Measurements from ENCODE around the gene PDCD1.
"Not testable (repeated sequence)": the region's sequence is repeated elsewhere in the genome, so short reads cannot be mapped to it uniquely, and the experiment has no call there.

The PDCD1 gene

DNA sequence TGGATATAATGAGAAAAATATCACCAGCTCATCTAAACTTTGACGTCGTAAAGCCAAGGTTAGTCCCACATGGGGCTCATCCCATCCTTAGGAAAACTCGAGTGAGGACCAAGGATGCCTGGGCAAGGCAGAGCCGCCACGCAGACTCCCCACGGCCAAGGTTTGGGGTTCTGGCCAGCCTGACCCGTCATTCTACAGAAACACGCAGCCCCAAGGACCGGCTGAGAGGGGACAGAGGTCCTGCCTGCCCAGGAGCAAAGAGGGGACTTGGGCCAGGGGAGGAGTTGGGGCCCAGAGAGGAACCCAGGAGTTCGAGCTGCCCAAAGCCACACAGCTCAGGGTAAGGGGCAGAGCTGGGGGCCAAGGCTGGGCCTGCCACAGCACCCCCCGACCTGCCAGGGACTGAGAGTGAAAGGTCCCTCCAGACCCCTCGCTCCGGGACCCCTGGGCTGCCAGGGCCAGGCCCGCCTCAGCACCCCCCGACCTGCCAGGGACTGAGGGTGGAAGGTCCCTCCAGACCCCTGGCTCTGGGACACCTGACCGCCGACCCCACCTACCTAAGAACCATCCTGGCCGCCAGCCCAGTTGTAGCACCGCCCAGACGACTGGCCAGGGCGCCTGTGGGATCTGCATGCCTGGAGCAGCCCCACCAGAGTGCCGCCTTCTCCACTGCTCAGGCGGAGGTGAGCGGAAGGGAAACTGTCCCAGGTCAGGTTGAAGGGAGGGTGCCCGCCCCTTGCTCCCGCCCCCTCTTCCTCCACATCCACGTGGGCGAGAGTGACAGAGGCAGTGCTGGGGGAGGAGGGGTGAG, at the start of gene PDCD1:
Gene PDCD1 (minus strand): TSS at position 689 of the 811 bp plus-strand sequence. CDS start 56 bp downstream, at position 633.
- DNase-seq (ENCODE audit: low read depth) = no peak

DNA sequence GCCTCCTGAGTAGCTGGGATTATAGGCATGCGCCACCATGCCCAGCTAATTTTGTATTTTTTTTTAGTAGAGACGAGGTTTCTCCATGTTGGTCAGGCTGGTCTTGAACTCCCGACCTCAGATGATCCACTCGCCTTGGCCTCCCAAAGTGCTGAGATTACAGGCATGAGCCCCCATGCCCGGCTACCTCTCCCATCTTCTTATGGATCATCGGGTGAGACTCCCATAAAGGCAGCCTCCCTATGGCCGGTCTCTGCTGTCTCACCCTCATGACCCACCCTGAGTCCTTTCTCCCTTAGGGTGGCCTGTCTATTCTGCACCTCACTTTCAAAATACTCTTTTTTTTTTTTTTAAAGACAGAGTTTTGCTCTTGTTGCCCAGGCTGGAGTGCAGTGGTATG, 49.1 kb upstream of the PDCD1 start:
- DNase-seq (ENCODE audit: low read depth) = not testable (repeated sequence)

DNA sequence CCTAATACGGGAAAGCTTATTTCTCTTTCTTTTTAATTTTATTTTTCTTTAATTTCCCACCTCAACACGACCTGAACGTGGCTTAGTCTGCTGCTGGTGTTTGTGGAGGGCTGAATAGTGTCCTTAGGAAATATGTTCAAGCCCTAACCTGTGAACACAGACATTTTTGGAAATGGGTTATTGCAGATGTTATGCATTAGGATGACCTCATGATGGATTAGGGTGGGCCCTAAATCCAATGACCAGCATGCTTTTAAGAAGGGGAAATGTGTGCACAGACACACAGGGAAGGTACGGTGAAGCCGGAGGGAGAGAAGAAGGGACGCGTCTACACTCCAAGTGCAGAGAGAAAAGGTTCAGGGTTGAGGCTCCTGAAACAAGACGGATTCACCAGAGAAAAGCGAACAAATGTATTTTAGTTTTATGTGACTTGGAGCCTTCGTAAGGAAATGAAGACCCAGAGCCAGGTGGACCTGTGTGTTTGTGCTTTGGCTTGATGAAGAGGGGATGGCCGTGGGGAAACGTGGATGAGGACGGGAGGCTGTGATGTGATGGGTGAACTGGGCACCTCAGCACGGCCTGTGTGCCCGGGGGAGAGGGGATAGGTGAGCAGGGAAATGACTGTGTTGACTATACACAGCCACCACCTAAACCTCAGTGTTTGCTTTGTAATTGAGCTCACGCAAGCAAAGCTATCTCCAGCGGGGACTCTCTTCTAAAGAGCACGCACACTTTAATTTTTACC, 48.3 kb upstream of the PDCD1 start:
- no peak for DNase-seq (ENCODE audit: low read depth)

DNA sequence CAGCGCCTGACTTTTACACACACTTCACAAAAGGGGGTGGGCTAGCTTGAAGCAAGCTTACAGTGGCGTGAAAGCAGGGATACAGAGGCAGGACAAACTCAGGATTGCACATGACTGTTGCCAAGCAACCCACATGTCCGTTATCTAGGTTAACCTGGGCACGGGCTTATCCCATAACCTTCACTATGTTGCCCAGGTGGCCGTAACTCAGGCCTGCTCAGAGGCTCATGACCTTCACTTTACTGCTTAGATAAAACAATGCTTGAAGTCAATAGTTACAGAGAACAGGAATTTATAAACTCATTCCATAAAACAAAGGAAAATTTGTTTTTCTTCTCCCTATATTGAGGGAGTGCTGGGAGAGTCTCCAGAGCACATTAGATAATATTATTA, 47.7 kb upstream of the PDCD1 start:
- DNase-seq (ENCODE audit: low read depth) = not testable (repeated sequence)

DNA sequence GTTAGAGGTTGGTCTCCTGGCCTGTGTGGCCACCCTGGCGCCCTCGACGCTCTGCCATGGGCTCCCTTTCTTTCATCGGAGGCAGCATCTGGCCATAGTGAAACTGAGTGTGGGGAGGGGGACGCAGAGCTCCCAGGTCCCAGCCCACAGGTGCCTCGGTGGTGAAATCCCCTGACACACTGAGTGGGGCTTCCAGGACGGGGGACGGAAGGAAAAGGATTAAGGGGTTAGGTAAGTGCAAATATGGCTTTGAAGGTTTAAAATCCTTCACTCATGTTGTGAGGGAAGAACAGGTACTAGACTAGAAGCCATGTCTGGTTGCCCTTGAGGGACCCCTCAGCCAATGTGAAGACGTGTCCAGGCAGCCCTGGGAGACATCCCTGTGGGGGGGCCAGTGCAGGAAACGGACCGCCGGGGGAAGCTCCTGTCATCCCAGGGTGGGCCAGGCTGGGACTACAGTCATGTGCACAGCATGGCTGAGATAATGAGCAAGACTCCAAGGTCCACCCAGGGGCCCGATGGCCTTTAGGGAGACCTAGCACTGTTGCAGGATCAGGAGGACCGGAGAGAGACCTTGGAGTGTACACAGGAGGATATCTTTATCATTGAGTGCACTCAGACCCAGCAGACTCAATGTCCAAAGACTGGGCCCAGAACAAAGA, 47.2 kb upstream of the PDCD1 start:
- no peak for DNase-seq (ENCODE audit: low read depth)

DNA sequence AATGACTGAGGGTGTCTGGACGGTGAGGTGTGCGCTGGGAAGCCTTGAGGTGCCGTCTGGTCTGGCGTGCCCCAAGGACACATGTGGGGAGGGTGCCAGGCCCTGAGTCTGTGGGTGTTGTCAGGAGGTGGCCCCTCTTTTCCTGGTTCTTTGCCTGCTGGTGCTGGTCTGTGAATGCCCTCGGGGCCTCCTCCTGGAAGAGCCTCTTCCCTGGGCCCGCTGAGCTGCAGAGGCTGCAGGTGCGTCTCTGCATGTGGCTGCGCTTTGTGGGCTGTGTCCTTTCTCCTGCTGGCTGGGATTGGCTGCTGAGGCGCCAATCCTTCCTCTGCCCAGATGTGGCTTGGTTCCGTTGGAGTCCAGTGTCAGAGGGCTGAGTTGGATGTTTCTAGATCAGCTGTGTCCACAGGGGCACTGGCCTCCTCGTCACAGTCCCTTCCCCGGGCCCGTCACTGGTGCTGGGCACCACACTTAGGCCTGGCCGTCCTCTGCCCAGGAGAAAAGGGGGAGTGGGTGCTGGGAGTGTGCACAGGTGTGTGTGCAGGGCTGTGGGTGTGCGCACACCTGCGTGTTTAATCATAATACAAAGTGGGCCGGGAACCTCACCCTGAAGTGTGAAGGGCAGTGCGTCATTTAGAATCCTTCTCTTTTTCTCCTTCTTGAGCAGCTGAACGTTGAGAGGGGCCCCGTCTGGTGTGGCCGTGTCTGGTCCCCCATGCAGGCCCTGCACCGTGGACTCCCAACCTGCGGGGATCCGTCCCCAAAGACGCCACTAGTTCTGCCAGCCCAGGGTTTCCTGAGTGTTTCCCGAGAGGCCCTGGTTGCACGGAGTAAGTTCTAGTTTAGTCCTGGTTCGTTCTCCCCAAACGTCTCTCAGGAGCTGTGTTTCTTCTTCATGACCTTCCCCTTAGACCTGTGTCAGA, 46.4 kb upstream of the PDCD1 start:
- DNase-seq (ENCODE audit: low read depth) = no peak

DNA sequence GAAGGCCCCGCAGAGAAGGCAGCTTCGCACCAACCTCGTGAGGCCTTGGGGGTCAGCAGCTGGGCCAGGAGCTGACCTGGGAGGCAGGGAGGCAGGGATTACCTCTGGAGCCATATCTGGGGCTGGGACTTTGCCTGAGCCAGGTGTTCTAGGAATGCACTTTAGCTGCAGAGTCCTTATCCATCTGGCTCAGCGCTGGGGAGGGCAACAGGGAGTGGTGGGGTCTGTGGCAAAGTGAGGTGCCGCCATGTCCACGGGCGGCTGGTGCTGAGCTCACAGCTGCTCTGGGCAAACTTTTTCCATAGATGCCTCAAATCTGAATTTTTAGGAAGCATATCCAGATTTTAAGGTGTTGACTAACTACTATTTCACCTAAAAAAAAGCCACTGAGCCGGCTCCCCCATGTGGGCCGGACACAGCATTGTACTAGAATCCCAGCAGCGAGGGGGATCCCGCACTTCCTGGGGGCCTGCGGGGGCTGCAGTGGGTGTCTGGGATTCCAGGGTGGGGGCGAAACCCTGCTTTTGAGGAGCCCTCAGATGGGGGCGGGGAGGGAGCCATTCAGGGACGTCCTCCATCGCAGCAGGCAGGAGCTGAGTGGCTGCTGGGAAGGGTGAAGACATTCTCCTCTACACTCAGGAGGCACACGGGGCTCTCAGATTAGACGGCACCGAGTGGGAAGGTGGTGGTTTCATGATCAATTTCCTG, 45.5 kb upstream of the PDCD1 start:
- no peak for DNase-seq (ENCODE audit: low read depth)

DNA sequence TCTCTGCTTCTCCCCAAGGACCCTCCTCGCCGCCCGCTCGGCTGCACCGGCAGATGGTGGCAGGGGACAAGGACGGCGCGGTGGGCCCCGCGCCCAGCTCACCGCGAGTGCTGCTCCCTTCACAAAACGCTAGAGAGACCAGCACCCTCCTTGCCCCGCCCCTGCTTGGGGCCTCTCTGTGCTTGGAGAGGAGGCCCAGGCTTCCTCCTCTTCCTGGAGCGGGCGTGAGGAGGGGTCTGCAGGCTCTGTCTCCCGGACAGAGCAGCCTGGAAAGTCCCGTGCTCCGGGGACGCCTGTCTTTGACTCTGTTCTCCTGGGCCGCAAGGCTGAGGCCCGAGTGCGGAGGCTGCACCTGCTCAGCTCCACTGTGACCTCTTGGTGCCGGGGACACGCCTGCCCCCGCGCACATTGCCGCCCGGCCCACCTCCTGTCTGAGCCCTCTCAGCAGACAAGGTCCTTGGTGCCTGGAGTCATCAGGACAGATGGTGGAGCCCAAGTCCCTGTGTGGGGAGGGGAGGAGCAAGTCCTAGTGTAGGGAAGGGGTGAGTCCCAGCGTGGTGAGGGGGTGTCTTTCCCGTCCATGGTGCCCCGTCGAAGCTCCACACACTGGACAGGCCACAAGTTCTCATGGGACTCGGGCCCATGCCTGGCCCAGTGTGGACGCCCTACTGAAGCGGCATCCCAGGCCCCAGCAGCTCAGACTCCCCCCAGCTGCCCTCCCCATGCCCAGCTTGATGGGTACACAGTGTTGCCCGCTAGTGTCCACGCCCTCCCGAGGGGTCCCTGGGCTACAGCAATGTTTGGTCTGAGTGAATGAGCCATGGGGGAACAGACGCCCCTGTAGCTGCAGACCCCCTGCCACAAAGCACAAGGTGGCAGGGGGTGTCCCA, 44.7 kb upstream of the PDCD1 start:
- DNase-seq (ENCODE audit: low read depth) = no peak

DNA sequence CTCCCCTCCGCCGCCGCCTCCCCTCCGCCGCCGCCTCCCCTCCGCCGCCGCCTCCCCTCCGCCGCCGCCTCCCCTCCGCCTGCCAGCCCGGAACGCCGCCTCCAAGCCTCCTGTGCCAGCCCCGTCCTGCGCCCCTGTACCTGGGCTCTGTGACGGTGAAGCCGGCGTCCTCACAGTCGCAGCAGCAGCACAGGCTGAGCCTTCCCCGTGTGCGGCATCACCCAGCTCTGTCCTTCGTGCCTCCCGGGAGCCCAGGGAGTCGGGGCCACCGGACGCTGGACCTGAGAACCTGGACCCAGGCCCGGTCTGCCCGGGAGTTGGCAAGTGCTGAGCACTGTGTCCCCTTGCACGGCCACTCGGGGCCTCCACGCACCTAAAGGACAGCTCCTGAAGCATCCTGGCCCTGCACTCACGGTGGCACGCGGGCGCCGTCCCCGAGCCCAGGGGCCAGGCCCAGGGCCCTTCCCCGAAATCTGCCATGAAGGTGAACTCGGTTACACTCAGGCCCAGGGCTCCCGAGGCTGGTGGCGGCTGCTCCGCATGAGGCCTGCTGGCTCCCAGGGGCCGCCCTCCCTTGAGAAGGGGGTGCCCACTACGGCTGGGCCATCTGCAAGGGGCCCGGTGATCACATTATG, 43.8 kb upstream of the PDCD1 start:
- no peak for DNase-seq (ENCODE audit: low read depth)

DNA sequence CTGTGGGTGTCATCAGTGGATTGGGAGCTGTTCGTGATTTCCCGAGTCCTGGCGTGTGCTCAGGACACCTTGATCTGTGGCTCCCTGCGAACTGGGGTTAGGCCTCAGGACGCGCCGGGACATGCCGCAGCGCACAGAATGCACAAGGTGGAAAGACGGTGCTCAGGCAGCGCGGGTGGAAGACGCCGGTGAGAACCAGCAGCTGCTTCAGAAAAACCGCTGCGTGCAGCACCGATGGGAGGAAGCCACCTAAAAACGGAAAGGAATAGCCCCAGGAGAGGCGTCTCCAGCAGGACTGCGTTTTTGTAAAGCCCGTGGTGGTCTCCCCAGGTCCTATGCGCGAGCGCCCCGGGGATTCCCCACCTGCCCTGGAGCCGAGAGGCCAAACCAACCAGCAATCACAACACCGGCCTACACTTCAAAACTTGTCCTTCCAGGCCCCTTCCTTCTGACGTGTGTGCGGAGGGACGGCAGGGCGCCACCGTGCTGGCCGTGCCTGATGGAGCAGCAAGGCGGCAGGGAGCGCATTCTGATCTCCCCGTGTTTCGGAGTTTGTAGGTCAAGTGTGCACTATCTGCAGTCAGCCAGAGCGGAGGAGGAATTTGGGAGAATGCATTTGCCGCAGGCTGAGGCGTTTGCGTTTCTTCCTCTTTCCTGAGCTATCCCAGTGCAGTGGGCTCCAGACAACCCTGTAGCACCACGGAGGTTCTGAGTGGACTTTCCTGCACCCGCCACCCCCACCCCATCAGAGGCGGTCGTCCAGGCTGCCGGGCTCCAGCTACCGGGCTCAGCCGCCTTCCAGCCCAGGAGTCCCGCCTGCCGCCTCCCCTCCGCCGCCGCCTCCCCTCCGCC, 43.0 kb upstream of the PDCD1 start:
- no peak for DNase-seq (ENCODE audit: low read depth)

DNA sequence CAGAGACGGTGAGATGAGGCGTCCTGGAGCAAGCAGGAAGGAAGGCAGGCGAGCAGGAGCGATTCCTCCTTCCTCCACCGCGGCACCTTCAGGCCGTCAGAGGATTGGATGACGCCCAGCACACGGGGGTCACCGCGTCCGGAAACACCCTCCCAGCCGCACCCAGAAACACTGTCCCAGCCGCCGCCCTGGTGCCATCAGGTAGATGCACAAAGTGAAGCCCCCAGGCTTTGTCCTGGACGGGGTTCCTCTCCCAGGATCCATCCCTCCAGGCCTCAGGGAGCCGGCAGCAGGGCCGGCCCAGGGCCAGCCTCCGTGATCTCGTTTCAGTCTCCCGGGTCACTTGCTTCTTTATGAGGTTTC, 42.3 kb upstream of the PDCD1 start:
- DNase-seq (ENCODE audit: low read depth) = no peak

DNA sequence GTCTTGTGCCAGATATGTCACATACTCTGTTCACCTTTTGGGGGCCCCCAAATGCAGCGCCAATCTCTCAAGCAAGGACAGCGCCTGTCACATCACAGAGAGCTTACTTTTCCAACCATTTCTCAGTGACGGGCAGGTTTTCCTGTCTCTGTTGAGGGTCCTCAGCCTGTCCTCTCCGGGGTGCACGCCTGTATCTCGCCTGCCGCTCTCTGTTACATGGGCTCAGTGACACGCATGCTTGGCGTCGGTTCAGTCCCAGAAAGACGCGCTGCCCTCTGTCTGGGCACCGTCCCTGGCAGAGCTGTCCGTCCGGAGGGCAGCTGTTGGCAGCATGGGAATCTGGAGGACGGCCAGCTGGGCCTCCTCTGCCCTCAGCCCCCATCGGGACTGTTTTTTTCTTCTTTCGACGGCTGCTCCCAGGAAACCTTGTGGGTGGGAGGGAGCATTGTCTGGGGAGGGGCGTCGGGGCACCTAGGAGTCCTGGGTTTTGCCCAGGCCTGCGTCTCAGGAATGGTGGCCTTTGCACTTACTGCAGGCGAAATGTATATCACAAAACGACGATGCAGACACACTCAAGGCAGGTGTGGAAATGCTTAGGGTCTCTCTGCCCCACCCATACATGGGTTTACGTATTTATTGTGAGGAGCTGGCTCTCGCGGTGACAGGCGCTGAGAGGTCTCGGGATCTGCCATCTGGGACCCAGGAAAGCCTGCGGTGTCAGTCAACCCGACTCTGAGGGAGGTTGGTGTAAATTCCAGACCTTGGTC, 41.7 kb upstream of the PDCD1 start:
- DNase-seq (ENCODE audit: low read depth) = no peak

DNA sequence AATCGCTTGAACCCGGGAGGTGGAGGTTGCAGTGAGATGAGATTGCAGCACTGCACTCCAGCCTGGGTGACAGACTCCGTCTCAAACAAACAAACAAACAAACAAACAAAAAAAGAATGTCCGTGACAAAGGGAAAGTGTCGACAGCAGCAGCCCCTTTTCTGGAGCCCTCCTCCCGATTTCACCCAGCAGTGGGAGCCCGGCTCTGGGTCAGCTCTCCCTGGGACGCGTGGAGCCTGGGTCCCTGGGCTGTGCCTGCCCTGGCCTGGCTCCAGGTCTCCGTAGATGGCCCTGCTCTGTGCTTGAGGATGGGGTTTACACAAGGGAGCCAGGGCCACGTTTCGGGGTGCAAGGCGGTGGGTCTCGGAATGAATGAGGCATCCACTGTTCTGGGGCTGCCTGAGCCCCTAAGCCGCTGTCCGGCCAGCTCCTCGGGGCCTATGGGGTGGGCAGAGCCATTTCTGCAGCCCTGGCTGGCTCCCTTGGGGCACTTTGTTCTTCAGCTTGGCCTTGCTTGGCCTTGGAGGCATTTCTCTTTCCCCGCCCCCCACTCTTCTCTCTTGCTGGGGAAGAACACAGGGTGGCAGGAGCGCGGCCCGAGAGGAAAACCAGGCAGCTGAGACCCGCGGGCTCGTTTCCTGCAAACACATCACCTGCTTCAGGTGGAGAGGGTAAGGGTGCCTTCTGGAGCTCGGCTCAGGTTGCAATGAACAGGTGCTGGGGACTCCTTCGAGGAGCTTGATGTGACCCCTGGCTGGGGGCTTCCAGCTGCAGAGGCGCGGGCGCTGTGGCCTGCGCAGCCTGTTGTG, 40.0 kb upstream of the PDCD1 start:
- DNase-seq (ENCODE audit: low read depth) = no peak

DNA sequence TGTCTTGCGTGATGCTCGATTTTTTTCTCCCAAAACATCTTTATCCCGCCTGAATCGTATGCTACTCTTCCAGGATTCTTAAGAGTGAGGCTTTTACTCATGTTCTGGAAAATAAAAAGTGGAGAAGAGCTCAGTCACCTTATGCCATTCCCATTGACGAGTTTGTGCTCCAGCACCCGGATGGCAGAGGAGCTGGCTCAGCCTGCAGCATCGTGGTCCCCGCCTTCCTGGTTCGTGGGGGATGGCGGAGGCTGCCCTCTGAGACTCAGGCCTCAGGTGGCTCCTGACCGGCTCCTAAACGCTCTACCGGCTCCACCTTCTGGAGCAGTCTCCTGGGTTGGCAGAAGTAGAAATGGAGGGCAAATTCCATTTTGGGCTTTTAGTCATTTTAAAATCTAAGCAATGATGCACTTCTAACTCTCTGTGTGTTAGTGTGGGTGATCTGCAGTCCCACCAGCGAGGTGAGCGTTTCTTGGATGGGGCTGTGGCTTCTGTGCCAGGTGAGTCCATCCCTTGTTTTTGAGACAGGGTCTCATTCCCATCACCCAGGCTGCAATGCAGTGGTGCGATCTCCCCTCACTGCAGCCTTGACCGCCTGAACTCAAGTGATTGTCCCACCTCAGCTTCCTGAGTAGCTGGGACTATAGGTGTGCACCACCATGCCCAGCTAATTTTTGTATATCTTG, 38.7 kb upstream of the PDCD1 start:
- DNase-seq (ENCODE audit: low read depth) = no peak

DNA sequence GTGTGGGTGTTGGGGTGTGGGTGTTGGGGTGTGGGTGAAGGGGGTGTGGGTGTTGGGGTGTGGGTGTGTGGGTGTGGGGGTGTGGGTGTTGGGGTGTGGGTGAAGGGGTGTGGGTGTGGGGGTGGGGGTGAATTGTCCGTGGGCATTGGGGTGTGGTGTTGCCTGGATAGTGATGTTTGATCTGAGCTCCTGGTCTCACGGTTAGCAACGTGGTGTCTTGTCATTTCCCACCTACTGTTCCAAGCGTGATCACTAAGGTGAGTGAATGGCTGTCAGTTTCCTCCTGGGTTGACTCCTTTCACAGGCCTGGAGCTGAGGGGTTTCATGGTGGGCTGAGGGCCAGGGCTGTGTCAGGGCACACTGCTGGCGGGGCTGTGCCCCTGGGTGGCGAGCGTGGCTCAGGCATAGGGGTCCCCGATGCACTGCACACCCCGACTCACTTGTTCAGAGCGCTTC, 38.1 kb upstream of the PDCD1 start:
- no peak for DNase-seq (ENCODE audit: low read depth)

Data from fibroblast of the conjunctiva (primary cell).